HL-60 (cell line): ENCODE results near the gene ATP8B3.

Source experiments
- DNase-seq, 2 experiments: peaks; one replicate each; pipeline ENCODE4 v3.0.0-alpha.2; 2010 to 2020; ENCODE audit warnings: low read depth in 1 of 2, low spot score in 1 of 2
- H3K27ac ChIP-seq: fragments of 250-450 bp; sonication (Bioruptor Pico); replicated peaks from 2 replicates; pipeline ENCODE4 v1.5.1; 2020; ENCODE audit warnings: mild to moderate bottlenecking, moderate library complexity
- H3K27me3 ChIP-seq: fragments of 250-450 bp; sonication (Bioruptor Pico); 2 replicates; pipeline ENCODE4 v1.5.1; 2021; ENCODE audit warnings: mild to moderate bottlenecking, moderate library complexity; ENCODE audit not compliant: insufficient read depth, poor library complexity, severe bottlenecking
- H3K4me3 ChIP-seq: replicated peaks from 2 replicates; pipeline ENCODE4 v1.5.1; 2011; ENCODE audit warnings: mild to moderate bottlenecking, control low read depth, low read length; ENCODE audit not compliant: insufficient read depth
- CTCF ChIP-seq: IDR thresholded peaks from one replicate; pipeline ENCODE4 v1.5.1; 2011; ENCODE audit warnings: low read length, control low read depth, inconsistent platforms; ENCODE audit not compliant: insufficient read depth
- GABPA ChIP-seq: IDR thresholded peaks from 2 replicates; pipeline ENCODE4 v1.6.1; 2012; ENCODE audit warnings: low read depth
- POLR2AphosphoS5 ChIP-seq: IDR thresholded peaks from 2 replicates; pipeline ENCODE4 v1.6.1; 2012; ENCODE audit warnings: low read depth
- REST ChIP-seq: IDR thresholded peaks from 2 replicates; pipeline ENCODE4 v1.6.1; 2012; ENCODE audit warnings: low read depth; ENCODE audit not compliant: insufficient replicate concordance
- SPI1 ChIP-seq: IDR thresholded peaks from 2 replicates; pipeline ENCODE4 v1.6.1; 2012; ENCODE audit warnings: low read depth, mild to moderate bottlenecking, borderline replicate concordance

Gene ATP8B3

DNA sequence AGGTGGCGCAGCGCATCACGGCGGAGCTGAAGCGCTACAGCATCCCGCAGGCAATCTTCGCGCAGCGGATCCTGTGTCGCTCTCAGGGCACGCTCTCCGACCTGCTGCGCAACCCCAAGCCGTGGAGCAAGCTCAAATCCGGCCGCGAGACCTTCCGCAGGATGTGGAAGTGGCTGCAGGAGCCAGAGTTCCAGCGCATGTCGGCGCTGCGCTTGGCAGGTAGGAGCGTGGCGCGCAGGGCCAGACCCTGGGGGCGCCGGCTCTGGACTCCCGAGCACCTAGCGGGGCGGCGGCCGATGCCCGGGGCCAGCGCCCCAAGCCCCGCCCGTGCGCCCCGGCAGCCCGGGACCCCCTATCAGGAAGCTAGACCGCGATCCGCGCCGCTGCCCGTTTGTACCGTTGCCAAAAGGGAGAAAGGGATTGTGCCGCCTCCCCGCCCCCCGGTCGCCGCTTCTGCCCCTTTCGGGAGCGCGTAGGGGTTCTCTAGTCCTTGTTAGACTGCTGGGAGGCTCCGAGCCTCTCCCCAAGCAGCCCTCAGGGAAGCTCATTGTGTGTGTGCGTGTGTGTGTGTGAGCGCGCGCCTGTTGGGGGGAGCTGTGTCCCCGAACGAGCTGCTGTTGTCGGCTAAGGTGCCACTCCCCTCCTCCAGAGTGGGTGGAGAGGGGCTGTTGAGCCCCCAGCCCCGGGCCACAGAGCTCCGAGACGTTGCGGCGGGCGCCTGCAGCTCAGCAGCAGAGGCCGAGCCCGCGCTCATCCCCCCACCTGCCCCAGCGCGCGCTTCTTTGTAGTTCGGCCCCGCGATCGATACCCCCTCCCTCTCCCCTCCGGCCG, 57.2 kb downstream of the ATP8B3 start:
- DNase-seq: peak; percentile 30 to 69
- TF ChIP-seq GABPA (no peak), CTCF (no peak), REST (no peak), SPI1 (no peak), POLR2AphosphoS5 (no peak)
- Histone ChIP-seq H3K27ac (no peak overlapping the region), H3K27me3 (peaks cover 76% of the 10 kb centered on the region), H3K4me3 (no peak overlapping the region)

DNA sequence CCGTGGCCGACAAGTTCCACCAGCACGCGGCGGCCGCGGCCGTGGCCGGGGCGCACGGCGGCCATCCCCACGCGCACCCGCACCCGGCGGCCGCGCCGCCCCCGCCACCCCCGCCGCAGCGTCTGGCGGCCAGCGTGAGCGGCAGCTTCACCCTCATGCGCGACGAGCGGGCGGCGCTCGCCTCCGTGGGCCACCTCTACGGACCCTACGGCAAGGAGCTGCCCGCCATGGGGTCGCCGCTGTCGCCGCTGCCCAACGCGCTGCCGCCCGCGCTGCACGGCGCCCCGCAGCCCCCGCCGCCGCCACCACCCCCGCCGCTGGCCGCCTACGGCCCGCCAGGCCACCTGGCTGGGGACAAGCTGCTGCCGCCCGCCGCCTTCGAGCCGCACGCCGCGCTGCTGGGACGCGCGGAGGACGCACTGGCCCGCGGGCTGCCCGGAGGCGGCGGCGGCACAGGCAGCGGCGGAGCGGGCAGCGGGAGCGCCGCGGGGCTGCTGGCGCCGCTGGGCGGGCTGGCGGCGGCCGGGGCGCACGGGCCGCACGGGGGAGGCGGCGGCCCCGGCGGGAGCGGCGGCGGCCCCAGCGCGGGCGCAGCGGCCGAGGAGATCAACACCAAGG, 57.9 kb downstream of the ATP8B3 start:
- TF ChIP-seq SPI1 (no peak), CTCF (no peak), GABPA (no peak), POLR2AphosphoS5 (no peak), REST (no peak)
- peaks cover 74% of the 10 kb centered on the region for H3K27me3 ChIP-seq
- DNase-seq: no peak
- no peak overlapping the region for H3K4me3 ChIP-seq
- H3K27ac ChIP-seq: no peak overlapping the region

- no peak for TF ChIP-seq REST
- no peak for TF ChIP-seq CTCF
- no peak for TF ChIP-seq GABPA
- no peak for TF ChIP-seq SPI1
- TF ChIP-seq POLR2AphosphoS5: no peak
- Histone ChIP-seq H3K4me3 (no peak within 1 kb of the TSS), H3K27ac (no peak within 1 kb of the TSS), H3K27me3 (peaks cover 78% of the 10 kb centered on the region)
- no peak for DNase-seq
These were observed 59.0 kb downstream of the ATP8B3 start, which contains the start of gene ONECUT3 for GRCh38 chr19:1752757-1753728. Gene ONECUT3 (plus strand): TSS chr19:1753506. CDS start chr19:1753663, 157 bp downstream.
